Epithelial cell of esophagus (primary cell): ENCODE data around the gene MYO1B.

Experiments used
- DNase-seq: peaks from one replicate; pipeline ENCODE4 v3.0.0; 2010; ENCODE audit warnings: low read depth
- H3K4me3 ChIP-seq: 2 replicates; pipeline ENCODE4 v1.5.1; 2011; ENCODE audit warnings: mild to moderate bottlenecking, low read length, control low read depth
- TF ChIP-seq, protein P1 (sequence below): IDR thresholded peaks from 2 replicates; pipeline ENCODE4 v1.5.1; 2011; ENCODE audit warnings: low read depth, mild to moderate bottlenecking, low read length, control low read depth, inconsistent platforms; ENCODE audit not compliant: insufficient read depth; ENCODE audit errors: missing control alignments

MYO1B gene

DNA sequence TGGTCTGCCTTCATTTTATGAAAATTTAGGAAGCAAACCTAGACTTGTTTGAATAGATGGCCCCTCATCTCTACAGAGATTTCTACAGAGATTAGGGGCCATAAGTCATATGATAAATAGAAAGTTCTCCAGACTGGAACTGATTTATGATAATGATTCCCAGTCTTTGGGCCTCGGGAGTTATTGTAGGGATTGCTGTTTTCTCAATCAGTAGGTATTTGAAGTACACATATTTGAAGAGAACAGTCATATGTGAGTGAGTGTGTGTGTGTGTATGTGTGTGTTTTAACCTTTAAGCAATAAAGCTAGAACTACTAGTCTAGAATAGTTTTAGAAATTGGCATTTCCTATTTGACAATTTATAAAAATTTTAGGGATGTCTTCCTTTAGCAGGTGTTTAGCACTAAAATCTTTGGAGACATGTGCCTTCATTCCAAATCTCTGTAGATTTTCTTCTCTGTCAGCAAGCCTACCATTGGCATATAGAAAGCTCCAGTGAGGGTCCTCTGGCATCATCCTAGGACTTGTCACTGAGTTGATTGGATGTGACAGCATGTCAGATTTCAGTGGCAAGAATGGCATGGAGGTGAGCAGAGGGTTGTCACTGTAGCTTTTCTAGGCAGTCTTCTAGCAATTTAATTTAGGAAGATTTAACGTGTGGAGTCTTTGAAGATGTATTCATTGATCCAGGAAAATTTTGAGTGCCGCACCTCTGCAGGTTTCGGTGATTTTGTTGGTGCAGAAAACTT, 71.2 kb downstream of the MYO1B start:
- TF ChIP-seq, protein P1, sequence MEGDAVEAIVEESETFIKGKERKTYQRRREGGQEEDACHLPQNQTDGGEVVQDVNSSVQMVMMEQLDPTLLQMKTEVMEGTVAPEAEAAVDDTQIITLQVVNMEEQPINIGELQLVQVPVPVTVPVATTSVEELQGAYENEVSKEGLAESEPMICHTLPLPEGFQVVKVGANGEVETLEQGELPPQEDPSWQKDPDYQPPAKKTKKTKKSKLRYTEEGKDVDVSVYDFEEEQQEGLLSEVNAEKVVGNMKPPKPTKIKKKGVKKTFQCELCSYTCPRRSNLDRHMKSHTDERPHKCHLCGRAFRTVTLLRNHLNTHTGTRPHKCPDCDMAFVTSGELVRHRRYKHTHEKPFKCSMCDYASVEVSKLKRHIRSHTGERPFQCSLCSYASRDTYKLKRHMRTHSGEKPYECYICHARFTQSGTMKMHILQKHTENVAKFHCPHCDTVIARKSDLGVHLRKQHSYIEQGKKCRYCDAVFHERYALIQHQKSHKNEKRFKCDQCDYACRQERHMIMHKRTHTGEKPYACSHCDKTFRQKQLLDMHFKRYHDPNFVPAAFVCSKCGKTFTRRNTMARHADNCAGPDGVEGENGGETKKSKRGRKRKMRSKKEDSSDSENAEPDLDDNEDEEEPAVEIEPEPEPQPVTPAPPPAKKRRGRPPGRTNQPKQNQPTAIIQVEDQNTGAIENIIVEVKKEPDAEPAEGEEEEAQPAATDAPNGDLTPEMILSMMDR: no peak
- no peak overlapping the region for H3K4me3 ChIP-seq
- DNase-seq: no peak

DNA sequence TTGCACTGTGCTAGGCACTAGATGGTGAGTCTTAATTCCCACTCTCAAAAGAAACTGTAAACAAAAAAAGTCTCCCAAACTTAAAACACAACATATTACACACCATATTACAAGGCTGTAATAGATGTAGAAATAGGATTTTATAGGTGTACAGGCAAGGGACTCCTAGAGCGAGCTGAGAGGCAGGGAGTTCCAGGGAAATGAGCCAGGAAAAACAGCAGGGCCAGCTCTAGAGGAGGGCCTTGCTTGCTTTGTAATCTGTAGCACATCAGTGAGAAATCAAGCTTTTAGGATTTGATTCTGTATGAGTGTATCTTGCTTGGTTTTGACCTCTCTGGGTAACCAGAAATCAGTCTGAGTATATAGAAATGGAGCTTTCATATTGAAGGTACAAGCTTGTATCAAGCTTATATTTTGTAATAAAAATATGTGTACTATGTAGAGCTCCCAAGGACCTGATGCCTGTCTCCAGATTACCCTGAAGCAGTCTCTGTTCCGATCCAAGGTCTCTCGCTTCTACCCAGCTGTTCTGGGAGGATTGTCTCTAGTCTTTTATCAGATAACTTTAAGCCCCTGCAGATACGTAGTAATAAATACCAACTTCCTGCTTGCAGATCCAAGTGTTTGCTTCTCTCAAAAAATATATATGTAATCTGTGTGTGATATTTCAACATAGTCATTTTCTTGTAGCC, 73.0 kb downstream of the MYO1B start:
- H3K4me3 ChIP-seq: no peak overlapping the region
- no peak for DNase-seq
- TF ChIP-seq, protein P1: no peak

DNA sequence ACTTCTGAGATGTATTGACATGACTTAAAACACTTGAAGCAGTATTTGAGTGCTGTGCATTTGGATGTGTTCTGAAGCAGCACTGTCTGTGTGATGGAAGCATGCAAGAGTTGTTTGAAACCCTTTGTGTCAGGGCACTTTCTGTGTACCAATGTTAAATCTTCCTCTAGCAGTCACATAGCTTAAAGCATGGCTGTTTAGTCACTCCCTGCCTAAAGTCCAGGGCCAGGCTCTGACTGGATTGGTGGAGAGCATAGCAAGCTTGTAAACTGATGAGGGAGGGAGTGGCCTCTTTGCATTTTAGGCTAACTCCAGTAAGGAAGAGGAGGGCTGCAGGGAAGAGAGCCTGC, 73.5 kb downstream of the MYO1B start:
- peak; percentile 81 for DNase-seq
- TF ChIP-seq, protein P1: no peak
- no peak overlapping the region for H3K4me3 ChIP-seq

DNA sequence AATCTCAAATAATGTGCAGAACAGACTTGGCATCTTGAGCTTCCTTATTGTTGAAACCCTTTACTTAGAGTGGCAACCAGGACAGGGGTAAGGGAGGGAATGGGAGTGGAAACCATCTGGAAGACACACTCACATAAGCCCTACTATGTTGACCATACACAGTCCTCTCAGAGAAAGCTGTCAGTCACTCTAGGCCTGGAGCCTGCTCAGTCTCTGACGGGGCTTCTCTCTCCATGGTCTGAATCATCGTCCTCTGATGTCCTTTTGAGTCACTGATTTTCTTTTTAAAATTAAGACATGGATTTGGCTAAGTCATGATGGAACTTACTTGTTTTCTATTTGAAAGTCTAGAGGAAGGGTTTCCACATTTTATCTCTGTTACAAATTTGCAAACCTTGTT, 74.0 kb downstream of the MYO1B start:
- TF ChIP-seq, protein P1: no peak
- peak; percentile 86 for DNase-seq
- no peak overlapping the region for H3K4me3 ChIP-seq

DNA sequence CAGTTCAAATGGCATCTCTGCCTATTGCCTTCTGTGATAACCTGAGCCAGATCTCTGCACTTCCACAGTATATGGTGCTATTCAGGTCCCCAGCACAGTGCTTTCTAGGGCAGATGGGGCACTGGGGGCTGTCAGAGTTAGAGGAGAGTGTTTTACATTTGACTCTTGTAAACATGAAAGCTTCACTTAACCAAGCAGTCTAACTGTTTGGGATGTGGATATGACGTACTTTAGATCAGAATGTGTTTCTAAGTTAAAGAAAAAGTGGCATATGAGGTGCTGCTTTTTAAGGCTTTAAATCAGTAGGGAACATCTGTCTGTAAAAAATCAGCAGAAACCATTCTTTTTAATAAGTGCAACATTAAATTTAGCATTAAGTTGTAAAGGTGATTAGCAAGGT, 75.7 kb downstream of the MYO1B start:
- DNase-seq: no peak
- H3K4me3 ChIP-seq: no peak overlapping the region
- TF ChIP-seq, protein P1: no peak

DNA sequence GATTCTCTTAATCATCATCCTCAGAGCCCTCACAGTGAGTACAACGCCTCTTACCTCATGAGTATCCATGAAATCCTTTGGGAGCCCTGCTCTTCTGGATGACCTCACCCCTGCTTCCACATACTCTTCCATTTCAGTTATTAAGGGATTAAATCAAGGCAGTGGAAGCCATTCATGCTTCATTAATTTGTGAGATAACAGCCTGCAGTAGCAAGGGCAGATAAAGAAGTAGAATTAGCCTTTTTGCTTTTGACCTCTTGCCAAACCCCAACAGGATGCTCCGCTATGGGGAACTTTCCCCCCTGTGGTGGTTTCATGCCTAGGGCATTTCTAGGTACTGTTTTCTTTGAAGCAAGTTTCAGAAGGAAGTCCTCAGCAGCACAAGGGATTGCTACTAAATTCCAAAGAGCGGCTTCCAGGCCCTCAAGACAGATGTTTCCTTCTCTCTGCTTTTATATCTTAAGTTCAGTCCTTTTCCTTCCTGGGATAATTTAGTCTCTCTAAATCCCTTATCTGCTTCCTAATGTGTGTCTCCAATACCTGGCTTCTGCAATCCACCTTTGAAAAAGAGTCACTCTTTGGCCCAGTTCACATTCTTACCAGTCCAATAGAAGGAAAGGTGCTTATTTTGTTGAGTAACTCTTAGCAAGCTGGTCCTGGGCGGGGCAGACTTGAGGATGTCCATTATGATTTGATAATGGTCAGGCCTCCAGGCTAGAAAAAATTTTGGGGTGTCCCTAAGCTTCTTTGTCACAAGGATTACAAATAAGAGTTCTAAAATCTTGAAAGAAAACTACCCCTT, 76.9 kb downstream of the MYO1B start:
- H3K4me3 ChIP-seq: no peak overlapping the region
- TF ChIP-seq, protein P1: no peak
- peak; percentile 66 for DNase-seq
